Transverse colon (tissue), 4 donors: ENCODE measurements around the gene MMRN2. TPM values are rescaled to one million over a fixed set of nuclear protein-coding genes. Genes with fewer than 3 reads are reported as not detected.

Experiments used
- DNase-seq: peaks from one replicate; pipeline ENCODE4 v3.0.0-alpha.2; 2019
- H3K27ac ChIP-seq, 4 donors: fragments of 200-600 bp; sonication (generic); 2 replicates each; pipeline ENCODE4 v1.5.1; 2016 to 2018; ENCODE audit warnings: inconsistent platforms in 4 of 4
- H3K27me3 ChIP-seq: fragments of 200-600 bp; sonication (generic); 2 replicates; pipeline ENCODE4 v1.5.1; 2017; ENCODE audit warnings: inconsistent platforms
- H3K36me3 ChIP-seq, 4 donors: fragments of 200-600 bp; sonication (generic); 2 replicates each; pipeline ENCODE4 v1.5.1; 2017 to 2019; ENCODE audit warnings: inconsistent platforms in 4 of 4
- H3K4me1 ChIP-seq, 4 donors: fragments of 200-600 bp; sonication (generic); 2 replicates each; pipeline ENCODE4 v1.5.1; 2017 to 2020; ENCODE audit warnings: inconsistent platforms in 4 of 4
- H3K4me3 ChIP-seq, 4 donors: fragments of 200-600 bp; sonication (generic); 1 replicate in 1 of 4; 2 replicates in 3 of 4; pipeline versions ENCODE4 v1.5.1 to v1.6.1; 2017 to 2019; ENCODE audit warnings: inconsistent platforms in 4 of 4
- H3K9me3 ChIP-seq, 2 donors: fragments of 200-600 bp; sonication (generic); 2 replicates each; pipeline ENCODE4 v1.5.1; 2017 to 2019; ENCODE audit warnings: inconsistent platforms in 2 of 2
- EP300 ChIP-seq: sonication (generic); formaldehyde crosslinking; IDR thresholded peaks from one replicate; pipeline ENCODE4 v1.6.1; 2017; ENCODE audit warnings: antibody characterized with exemption, low read depth
- POLR2A ChIP-seq: fragments of 450-650 bp; IDR thresholded peaks from one replicate; pipeline ENCODE4 v1.6.1; 2016; ENCODE audit warnings: antibody characterized with exemption, mild to moderate bottlenecking, moderate library complexity
- POLR2AphosphoS5 ChIP-seq, 3 donors: sonication (generic); formaldehyde crosslinking; IDR thresholded peaks; one replicate each; pipeline ENCODE4 v1.6.1; 2016; ENCODE audit warnings: antibody characterized with exemption in 3 of 3
- WGBS, 2 donors: methylation state at CpG; one replicate each; pipeline ENCODE4 v1.1.5; 2018; ENCODE audit warnings: low coverage in 1 of 2; 5-methylcytosine and 5-hydroxymethylcytosine counted together
- in situ Hi-C, 4 donors: fragments of 200-750 bp; cut with MboI; loops; one replicate each; pipeline versions ENCODE4 v1.15.0 to v1.15.1; 2017; ENCODE audit warnings: low sequenced_read_pairs in 3 of 4, low pct_ligation_motif_present in 1 of 4, low pct_unique_long_range_greater_than_20kb in 1 of 4
- intact Hi-C: fragments of 100-400 bp; cut with DNase I; formaldehyde crosslinking; loops from one replicate; pipeline ENCODE4 v1.15.1; 2023; ENCODE audit warnings: low total_unique reads
- total RNA-seq, 4 donors: library from RNA; depleted of rRNA; stranded (reverse); fragments of >200 nt; gene quantifications; one replicate each; pipeline ENCODE4 v1.1.0, GENCODE V29; 2016
- TF ChIP-seq, protein P1 (sequence below), 5 experiments: fragments of 200-600 bp in 3 of 5; fragments of 450-650 bp in 2 of 5; sonication (generic) in 3 of 5; IDR thresholded peaks; 1 replicate in 2 of 5; 2 replicates in 3 of 5; pipeline ENCODE4 v1.5.1; 2016 to 2017; ENCODE audit warnings: antibody characterized with exemption in 5 of 5, inconsistent platforms in 3 of 5, mild to moderate bottlenecking in 2 of 5, moderate library complexity in 1 of 5

MMRN2 gene
- total RNA-seq, 4 donors from 2014 or later: 1.1 to 25.3 (median 8.1) TPM

- no peaks in the 10 kb centered on the region for H3K9me3 ChIP-seq
- no peaks in the 10 kb centered on the region for H3K36me3 ChIP-seq
- intact Hi-C loops (no loop called here), in situ Hi-C loops (no loop called here)
- TF ChIP-seq POLR2AphosphoS5 (IDR thresholded peaks at IDR 0.05): no peak
- TF ChIP-seq, protein P1, sequence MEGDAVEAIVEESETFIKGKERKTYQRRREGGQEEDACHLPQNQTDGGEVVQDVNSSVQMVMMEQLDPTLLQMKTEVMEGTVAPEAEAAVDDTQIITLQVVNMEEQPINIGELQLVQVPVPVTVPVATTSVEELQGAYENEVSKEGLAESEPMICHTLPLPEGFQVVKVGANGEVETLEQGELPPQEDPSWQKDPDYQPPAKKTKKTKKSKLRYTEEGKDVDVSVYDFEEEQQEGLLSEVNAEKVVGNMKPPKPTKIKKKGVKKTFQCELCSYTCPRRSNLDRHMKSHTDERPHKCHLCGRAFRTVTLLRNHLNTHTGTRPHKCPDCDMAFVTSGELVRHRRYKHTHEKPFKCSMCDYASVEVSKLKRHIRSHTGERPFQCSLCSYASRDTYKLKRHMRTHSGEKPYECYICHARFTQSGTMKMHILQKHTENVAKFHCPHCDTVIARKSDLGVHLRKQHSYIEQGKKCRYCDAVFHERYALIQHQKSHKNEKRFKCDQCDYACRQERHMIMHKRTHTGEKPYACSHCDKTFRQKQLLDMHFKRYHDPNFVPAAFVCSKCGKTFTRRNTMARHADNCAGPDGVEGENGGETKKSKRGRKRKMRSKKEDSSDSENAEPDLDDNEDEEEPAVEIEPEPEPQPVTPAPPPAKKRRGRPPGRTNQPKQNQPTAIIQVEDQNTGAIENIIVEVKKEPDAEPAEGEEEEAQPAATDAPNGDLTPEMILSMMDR (IDR thresholded peaks at IDR 0.05): no peak
- no peak for TF ChIP-seq EP300
- TF ChIP-seq POLR2A: no peak
- peaks cover 7 to 39% (median 21%) of the 10 kb centered on the region in 4 donors for H3K4me1 ChIP-seq
- no peak overlapping the region for H3K4me3 ChIP-seq
- H3K27ac ChIP-seq: peak overlapping the region in 1 of 4 donors; percentile 35
- no peak for DNase-seq
- H3K27me3 ChIP-seq: no peaks in the 10 kb centered on the region
- 91 to 100% methylated on average over 3 to 5 of the region's 5 CpGs for WGBS, 2 donors
These were observed 19.1 kb upstream of the MMRN2 start for GRCh38 chr10:86976362-86977056.

DNA sequence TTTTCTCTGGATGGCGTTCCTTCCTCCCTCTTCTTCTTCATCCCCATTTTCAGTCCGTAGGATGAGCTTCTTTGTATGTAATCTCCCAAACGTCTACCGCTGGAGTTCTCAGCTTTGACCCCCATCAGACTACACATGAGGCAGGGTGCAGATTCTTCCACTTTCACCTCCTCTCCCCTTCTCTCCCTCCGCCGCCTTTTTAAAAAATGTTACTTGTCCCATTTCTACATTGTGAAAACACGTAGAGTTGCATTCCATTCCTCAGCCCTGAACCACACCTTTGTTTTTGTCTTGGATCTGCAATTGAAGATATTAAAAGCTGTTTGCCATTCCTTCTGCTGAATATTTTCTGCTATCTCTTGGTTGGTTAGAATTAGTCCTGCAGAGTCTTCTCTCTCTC is 17.1 kb upstream of the MMRN2 start:
- 86% methylated on average over 7 of the region's 7 CpGs for WGBS, 2 donors
- no peak for DNase-seq
- peaks cover 2 to 45% (median 25%) of the 10 kb centered on the region in 4 donors for H3K4me1 ChIP-seq
- no peaks in the 10 kb centered on the region for H3K36me3 ChIP-seq
- in situ Hi-C loops (no loop called here), intact Hi-C loops (no loop called here)
- H3K9me3 ChIP-seq: no peaks in the 10 kb centered on the region
- TF ChIP-seq POLR2A: no peak
- no peak for TF ChIP-seq EP300
- no peak for TF ChIP-seq POLR2AphosphoS5 (IDR thresholded peaks at IDR 0.05)
- TF ChIP-seq, protein P1 (IDR thresholded peaks at IDR 0.05): no peak
- no peaks in the 10 kb centered on the region for H3K27me3 ChIP-seq
- H3K27ac ChIP-seq: no peak overlapping the region
- no peak overlapping the region for H3K4me3 ChIP-seq

GRCh38 chr10:86972613-86973380 is 15.4 kb upstream of the MMRN2 start:
- 95% methylated on average over 4 to 11 of the region's 11 CpGs for WGBS, 2 donors
- Histone ChIP-seq H3K4me1 (peaks cover 13 to 49% (median 39%) of the 10 kb centered on the region in 4 donors), H3K27ac (peak overlapping the region; percentile 88 to 95 (median 91)), H3K4me3 (no peak overlapping the region), H3K36me3 (no peaks in the 10 kb centered on the region), H3K9me3 (no peaks in the 10 kb centered on the region), H3K27me3 (no peaks in the 10 kb centered on the region)
- in situ Hi-C loops (no loop called here), intact Hi-C loops (no loop called here)
- no peak for DNase-seq
- no peak for TF ChIP-seq POLR2A
- no peak for TF ChIP-seq POLR2AphosphoS5 (IDR thresholded peaks at IDR 0.05)
- TF ChIP-seq, protein P1 (IDR thresholded peaks at IDR 0.05): no peak
- no peak for TF ChIP-seq EP300

DNA sequence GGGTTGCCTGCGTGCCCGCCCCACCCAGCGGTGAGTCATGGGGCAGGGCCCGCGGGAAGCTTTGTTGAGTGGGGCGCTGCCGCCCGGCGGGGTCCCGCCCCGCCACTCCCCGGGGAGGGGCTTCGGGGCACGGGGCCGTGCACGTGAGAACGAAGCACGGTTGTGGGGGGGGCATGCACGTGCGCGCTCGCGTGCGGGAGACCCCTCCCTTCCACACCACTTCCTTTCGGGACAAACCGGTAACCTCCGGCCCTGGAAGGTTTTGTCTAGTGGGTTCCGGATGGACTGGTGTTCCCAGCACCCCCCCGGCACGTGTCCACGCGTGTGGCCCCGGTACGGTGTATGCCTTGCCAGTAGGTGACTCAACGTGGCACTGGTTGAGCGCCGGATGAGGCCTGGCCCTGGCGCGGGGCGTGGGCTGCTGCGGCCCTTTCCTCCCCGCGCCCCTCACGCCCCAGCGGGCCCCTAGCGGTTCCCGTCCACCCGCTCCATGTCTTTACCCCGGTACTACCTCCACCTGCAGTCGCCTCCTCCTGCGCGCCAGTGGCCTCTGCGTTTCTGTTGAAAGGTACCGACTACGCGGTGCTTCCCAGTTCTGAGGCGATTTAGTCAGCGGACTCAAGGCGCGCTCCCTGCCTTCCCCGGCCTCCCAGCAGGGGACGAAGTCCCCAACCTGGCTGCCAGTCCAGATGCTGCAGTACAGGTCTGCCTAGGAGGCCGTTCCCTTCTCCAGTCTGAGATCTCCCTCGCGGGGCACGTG is 14.0 kb upstream of the MMRN2 start:
- Histone ChIP-seq H3K36me3 (no peaks in the 10 kb centered on the region), H3K9me3 (no peaks in the 10 kb centered on the region), H3K27me3 (no peaks in the 10 kb centered on the region), H3K4me1 (peaks cover 21 to 63% (median 51%) of the 10 kb centered on the region in 4 donors), H3K4me3 (peak overlapping the region; percentile 38 to 59 (median 53)), H3K27ac (peak overlapping the region; percentile 88 to 95 (median 91))
- TF ChIP-seq POLR2A (peak; percentile 25), POLR2AphosphoS5 (IDR thresholded peaks at IDR 0.05) (peak; percentile 93 to 97 (median 95)), EP300 (peak; percentile 94)
- TF ChIP-seq, protein P1 (IDR thresholded peaks at IDR 0.05): peak in 3 of 5 experiments; percentile 12 to 66 (median 12)
- in situ Hi-C loops: no loop called here
- DNase-seq: peak; percentile 94
- 9% methylated on average over 63 of the region's 66 CpGs; no CpG with 5 or more reads in 1 of the 2 donors for whole genome bisulfite sequencing, 2 donors
- intact Hi-C loops: no loop called here
